ENCODE results near the gene IRF2BP1.

IRF2BP1 gene

GRCh38 chr19:45860359-45861259 lies 25.3 kb downstream of the IRF2BP1 start:
- DNase-seq: no peak

DNA sequence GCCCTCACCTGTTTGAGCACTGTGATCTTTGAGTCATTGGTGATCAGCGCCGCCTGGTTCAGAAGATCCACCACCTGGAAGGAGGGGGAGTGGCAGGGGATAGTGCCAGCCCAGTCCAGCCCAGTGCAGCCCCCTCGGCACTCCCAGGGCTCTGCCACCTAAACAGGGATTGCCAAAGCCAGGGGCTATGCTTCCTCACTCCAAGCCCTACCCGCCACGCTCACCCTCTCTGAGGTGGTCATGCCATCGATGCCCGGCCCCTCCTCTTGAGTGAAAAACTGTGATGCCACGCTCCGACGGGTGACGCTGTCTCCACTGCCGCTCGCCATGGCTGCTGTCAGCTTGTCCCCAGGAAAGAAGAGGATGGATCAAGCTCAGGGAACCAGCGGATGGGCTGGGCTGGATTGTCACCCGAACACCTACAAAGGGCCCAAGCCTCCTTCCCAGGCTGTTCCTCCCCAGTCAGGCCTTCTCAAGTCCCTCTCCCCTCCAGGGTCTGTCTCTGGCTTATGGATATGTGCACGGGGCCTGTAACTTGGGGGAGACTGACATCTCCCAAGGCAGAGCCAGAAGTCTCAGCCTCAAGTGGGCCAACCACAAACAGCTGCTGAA lies 31.7 kb downstream of the IRF2BP1 start:
- DNase-seq: no peak

DNA sequence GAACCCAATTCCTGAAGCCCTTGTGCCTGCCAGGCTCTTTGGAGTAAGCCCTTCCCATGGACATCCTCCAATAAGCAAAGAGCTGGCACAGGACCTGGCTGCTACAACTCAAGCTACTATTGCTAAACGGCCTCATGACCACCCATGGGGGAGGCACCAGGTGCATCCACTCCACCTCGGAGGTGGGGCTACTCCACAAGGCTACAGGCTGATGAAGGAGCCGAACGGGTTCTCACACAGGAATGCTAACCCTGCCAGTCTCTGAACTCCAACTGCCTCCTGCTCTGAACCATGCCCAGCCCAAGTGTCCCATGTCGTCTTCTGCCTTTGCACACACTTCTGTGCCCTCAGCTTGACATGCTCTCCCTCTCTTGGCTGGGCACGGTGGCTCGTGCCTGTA lies 33.0 kb downstream of the IRF2BP1 start:
- no peak for DNase-seq

DNA sequence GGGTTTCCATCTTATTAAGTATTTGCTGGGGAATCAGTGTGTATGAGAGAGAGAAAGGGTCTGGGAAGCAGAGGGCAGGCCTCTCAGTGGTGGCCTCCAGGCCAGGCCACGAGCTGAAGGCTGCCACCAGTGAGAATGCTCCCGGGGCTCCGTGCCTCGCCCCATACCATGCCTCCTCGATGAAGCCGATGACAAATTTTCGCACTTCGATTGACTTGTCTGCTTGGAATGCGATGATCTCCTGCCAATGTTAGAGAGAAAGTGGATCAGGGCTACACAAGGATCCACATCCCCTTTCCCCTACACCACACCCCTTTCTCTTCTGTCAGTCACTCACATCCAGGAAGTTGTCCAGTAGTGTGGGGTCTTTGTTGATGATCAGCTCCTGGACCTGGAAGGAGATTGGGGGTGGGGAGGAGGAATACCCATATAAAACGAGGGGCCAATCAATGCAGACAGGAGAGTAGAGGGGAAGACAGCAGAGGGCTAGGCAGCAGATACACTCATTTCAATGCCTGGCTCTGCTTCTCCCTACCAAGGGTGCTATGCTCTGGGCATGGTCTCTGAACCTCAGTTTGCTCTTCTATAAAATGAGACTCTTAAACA lies 33.7 kb downstream of the IRF2BP1 start:
- DNase-seq: no peak

- no peak for DNase-seq
These were observed 37.0 kb downstream of the IRF2BP1 start for GRCh38 chr19:45848922-45849321.

- no peak for DNase-seq
These were observed 38.3 kb downstream of the IRF2BP1 start for GRCh38 chr19:45847663-45848062.

GRCh38 chr19:45842198-45842597 lies 43.7 kb downstream of the IRF2BP1 start:
- no peak for DNase-seq

DNA sequence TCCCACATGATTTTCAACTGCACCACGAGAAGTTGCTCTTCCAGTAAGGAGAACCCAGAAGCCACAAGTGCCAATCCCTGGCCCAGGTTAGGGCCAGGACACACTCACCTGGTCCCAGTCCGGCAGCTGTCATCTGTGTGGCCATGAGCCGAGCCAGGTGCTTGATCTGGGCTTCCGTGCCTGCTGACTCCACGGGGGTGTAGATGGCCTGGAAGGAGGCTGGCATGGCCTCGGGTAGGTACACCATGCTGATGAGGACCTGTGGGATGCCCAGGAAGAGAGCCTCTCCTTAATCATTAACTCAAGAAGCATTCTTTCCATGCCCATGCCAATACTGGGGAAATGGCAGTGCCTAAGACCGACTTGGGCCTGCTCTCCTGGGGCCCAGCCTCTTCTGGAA lies 51.0 kb downstream of the IRF2BP1 start:
- no peak for DNase-seq

All from NCI-H1092 (cell line).